Activated CD4-positive, alpha-beta T cell treated with anti-CD3 and anti-CD28 coated beads for 36 hours (primary cell): Measurements from ENCODE around the gene ARFGEF3. TPM values are rescaled to one million over a fixed set of nuclear protein-coding genes. Genes with fewer than 3 reads are reported as not detected.

Experiments used
- ATAC-seq: fragments of 200-7000 bp; cut with Tn5 transposase; one replicate; pipeline ENCODE4 v1.10.0; 2021; ENCODE audit warnings: mild to moderate bottlenecking, moderate library complexity
- CTCF ChIA-PET: fragments of 350-600 bp; sonication (Branson Sonifier 250); formaldehyde crosslinking; loops from one replicate; lab custom pipeline; 2021; ENCODE audit warnings: antibody characterized with exemption; lab: Charles Lee
- POLR2A ChIA-PET: fragments of 350-600 bp; sonication (Branson Sonifier 250); formaldehyde crosslinking; loops from one replicate; lab custom pipeline; 2021; ENCODE audit warnings: antibody characterized with exemption, inconsistent platforms; lab: Charles Lee
- DNase-seq: peaks from one replicate; pipeline ENCODE4 v3.0.0-alpha.2; 2020
- H3K27ac Mint-ChIP-seq: one replicate; pipeline ENCODE4 v1.8.0; 2021; ENCODE audit warnings: mixed read lengths
- H3K27me3 Mint-ChIP-seq: one replicate; pipeline ENCODE4 v1.8.0; 2021; ENCODE audit warnings: mixed read lengths
- H3K36me3 Mint-ChIP-seq: one replicate; pipeline ENCODE4 v1.8.0; 2021; ENCODE audit warnings: low read depth, mixed read lengths
- H3K4me1 Mint-ChIP-seq: one replicate; pipeline ENCODE4 v1.8.0; 2021; ENCODE audit warnings: mixed read lengths
- H3K4me3 Mint-ChIP-seq: one replicate; pipeline ENCODE4 v1.8.0; 2021; ENCODE audit warnings: mild to moderate bottlenecking, moderate library complexity, mixed read lengths
- H3K9me3 Mint-ChIP-seq: one replicate; pipeline ENCODE4 v1.8.0; 2021; ENCODE audit warnings: low read depth, mixed read lengths
- intact Hi-C, 2 experiments: fragments of 100-400 bp; cut with DNase I in 1 of 2; cut with micrococcal nuclease in 1 of 2; formaldehyde crosslinking; loops; one replicate each; pipeline versions ENCODE4 v1.14.2 to v1.15.1; 2022 to 2024; cut with DNase I, micrococcal nuclease
- total RNA-seq, 2 experiments: library from RNA; stranded (reverse); gene quantifications; one replicate each; pipeline ENCODE4 v1.2.3, GENCODE V29; 2021

Gene ARFGEF3
- total RNA-seq, 2 experiments from 2014 or later, result 1.6 to 1.7 TPM

DNA sequence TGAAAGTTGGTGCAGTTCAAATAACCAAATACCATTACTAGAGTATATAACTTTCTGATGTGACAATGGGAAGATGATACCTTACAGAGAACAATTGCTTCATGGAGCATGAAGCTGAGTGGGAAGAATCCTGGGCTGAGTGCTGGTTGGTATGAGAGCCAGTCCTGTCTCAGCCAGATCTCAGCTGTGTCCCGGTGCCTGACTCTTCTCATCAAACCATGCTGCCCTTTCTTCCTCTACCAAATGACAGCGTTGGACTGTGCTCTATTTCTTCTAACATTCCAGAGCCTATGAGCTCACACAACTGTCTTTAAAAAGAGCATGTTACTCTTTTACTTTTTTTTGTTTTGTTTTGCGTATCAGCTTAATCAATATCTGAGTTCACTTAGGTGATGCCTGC, 84.0 kb downstream of the ARFGEF3 start:
- ChIA-PET CTCF (no interaction called here), POLR2A (no interaction called here)
- Mint-ChIP-seq H3K4me1 (no peaks in the 10 kb centered on the region), H3K36me3 (no peaks in the 10 kb centered on the region), H3K27ac (no peak overlapping the region), H3K27me3 (peaks cover 4% of the 10 kb centered on the region), H3K4me3 (no peak overlapping the region), H3K9me3 (no peaks in the 10 kb centered on the region)
- DNase-seq (no peak), ATAC-seq (no peak)
- intact Hi-C loops, result no loop called here

DNA sequence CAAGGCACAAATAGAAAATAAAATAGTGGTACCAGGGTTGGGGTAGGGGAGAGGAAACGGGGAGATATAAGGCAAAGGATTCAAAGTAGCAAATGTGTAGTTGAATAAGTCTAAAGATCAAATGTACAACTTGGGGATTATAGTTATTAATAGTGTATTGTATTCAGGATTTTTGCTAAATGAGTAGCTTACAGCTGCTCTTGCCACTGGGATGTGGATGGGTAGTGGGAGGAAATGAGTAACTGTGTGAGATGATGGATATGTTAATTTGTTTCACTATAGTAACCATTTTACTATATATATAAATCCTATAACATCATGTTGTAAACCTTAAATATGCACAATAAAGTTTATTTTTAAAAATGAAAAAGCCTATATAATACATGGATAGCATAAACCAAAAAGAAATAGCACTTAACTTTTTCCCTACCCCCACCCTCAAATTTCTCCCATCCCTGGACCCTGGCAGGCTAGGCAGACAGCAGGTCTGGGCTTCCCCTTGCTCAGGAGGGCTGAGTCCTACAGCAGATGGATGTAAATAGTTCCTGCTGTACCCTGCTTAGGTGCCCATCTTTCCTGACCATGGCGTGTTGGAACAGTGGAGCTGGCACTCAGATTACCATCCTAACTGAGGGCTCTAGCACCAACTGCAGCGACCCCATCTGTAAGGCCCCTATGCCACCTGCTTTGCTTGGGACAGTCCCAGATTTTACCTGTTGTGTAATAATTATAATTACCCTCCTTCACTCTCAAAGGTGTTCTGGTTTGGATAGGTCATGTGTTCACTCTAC, 85.1 kb downstream of the ARFGEF3 start:
- no peak overlapping the region for H3K27ac Mint-ChIP-seq
- ChIA-PET CTCF (no interaction called here), POLR2A (interaction anchor here (0.7 kb wide), 1 partner anchor 166 kb away, joined by 3 read pairs; no protein-coding TSS in a partner anchor)
- no peaks in the 10 kb centered on the region for H3K36me3 Mint-ChIP-seq
- no peaks in the 10 kb centered on the region for H3K9me3 Mint-ChIP-seq
- H3K27me3 Mint-ChIP-seq, result peaks cover 1% of the 10 kb centered on the region
- no peaks in the 10 kb centered on the region for H3K4me1 Mint-ChIP-seq
- intact Hi-C loops, result no loop called here
- H3K4me3 Mint-ChIP-seq, result no peak overlapping the region
- ATAC-seq (no peak), DNase-seq (no peak)

DNA sequence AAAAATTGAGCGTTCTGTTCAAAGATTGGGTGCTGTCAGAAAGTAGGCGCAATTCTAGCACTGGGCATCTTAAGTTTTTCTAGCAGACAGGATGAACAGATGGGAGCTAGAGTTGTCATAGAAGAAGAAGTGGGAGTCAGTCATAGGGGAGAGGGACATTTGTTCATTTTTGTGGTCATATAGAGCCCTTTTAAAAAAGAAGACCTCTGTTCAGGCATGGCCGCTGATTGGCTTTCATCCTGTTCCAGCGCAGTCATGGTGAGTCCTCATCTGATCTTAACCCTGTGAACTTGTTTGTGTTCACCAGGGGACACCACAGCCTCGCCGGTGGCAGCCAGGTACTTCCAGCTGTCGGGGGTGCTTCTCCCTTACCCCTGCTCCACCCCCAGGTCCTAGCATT, 86.3 kb downstream of the ARFGEF3 start:
- peaks cover 1% of the 10 kb centered on the region for H3K27me3 Mint-ChIP-seq
- H3K4me3 Mint-ChIP-seq, result no peak overlapping the region
- H3K27ac Mint-ChIP-seq, result no peak overlapping the region
- DNase-seq, result no peak
- no peaks in the 10 kb centered on the region for H3K36me3 Mint-ChIP-seq
- ATAC-seq, result no peak
- no peaks in the 10 kb centered on the region for H3K4me1 Mint-ChIP-seq
- intact Hi-C loops, result no loop called here
- no peaks in the 10 kb centered on the region for H3K9me3 Mint-ChIP-seq
- POLR2A ChIA-PET, result no interaction called here
- CTCF ChIA-PET, result interaction anchor here (0.7 to 1.2 kb wide), 2 partner anchors 37 to 165 kb away, joined by 3 to 5 read pairs; no protein-coding TSS in a partner anchor

DNA sequence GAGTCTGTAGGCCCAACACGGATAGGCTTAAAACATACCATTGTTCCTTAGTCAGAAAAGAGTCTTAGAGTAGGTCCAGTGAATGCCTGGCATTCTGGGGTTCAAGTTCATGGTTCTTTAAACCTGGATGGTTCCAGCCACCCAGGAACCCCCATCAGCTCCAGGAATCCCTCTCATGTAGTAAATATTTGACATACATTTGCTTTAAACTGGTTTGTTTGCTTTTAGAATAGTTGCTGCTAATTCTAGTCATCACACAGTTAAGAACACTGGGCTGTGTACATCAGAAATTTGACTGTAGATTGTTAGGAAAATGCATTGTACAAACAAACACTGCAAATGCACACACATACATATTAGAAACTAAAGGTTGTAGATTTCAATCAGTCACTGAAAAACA, 87.1 kb downstream of the ARFGEF3 start:
- no peak overlapping the region for H3K4me3 Mint-ChIP-seq
- intact Hi-C loops, result no loop called here
- no peak for ATAC-seq
- H3K9me3 Mint-ChIP-seq, result no peaks in the 10 kb centered on the region
- peaks cover 2% of the 10 kb centered on the region for H3K27me3 Mint-ChIP-seq
- no peak overlapping the region for H3K27ac Mint-ChIP-seq
- no peak for DNase-seq
- POLR2A ChIA-PET, result no interaction called here
- H3K36me3 Mint-ChIP-seq, result no peaks in the 10 kb centered on the region
- CTCF ChIA-PET, result interaction anchor here (0.7 to 1.2 kb wide), 2 partner anchors 36 to 164 kb away, joined by 3 to 5 read pairs; no protein-coding TSS in a partner anchor
- no peaks in the 10 kb centered on the region for H3K4me1 Mint-ChIP-seq

DNA sequence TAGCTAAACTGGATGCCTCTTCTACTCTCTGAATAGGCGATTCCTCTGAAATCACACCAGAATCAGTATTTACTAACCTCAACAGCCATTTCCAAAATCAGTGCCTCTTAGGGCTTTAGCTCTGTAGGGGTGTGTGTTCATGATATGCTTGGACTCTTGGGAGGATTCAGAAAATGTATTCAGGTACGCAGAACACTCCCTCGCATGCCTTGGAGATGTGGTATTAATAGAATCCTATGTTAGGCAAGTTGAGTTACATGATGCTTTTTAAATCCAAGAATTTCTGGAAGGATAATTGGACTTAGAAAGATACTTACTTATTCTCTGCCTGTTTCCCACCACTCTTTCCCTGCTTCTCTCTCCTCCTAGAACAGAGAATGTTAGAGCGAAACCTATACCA, 88.3 kb downstream of the ARFGEF3 start:
- ChIA-PET POLR2A (no interaction called here), CTCF (no interaction called here)
- Mint-ChIP-seq H3K4me1 (no peaks in the 10 kb centered on the region), H3K27me3 (peaks cover 2% of the 10 kb centered on the region), H3K27ac (no peak overlapping the region), H3K9me3 (no peaks in the 10 kb centered on the region), H3K4me3 (no peak overlapping the region), H3K36me3 (no peaks in the 10 kb centered on the region)
- DNase-seq (no peak), ATAC-seq (no peak)
- intact Hi-C loops, result no loop called here

DNA sequence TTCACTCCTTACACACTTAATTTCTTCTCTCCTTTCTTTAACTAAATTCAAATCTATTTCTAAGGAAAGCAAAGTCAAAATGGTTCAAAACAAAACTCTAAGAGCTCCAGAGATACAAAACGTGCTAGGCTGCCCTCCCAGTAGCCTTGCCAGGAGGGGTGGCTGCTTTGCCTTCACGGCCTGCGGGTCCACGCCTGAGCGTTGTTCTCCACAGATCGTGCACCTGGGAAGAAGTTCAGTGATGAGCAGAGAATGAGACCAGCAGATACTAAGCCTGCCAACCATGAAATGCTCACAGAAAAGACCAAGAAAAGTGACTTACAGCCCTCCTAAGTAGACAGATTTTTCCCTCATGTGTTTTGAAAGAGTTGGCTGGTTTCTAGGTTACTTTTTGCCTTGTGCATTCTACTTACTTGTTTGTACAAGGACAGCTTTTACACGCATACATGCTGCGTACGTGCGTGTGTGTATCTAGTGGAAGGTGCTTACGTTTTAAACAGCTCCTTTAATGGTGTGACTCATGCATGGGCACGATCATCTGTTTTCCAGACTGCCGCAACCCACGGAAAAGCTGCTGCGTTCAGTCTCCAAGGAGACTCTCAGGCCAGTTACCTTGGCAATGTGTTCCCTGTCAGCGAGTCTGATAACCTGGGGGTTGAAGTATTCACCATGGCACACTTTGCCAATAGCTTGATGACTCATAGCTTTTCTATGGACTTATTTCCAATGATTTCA, 88.9 kb downstream of the ARFGEF3 start:
- POLR2A ChIA-PET, result no interaction called here
- intact Hi-C loops, result no loop called here
- ATAC-seq, result no peak
- H3K4me1 Mint-ChIP-seq, result no peaks in the 10 kb centered on the region
- no peak for DNase-seq
- no peak overlapping the region for H3K27ac Mint-ChIP-seq
- H3K4me3 Mint-ChIP-seq, result no peak overlapping the region
- H3K36me3 Mint-ChIP-seq, result no peaks in the 10 kb centered on the region
- CTCF ChIA-PET, result no interaction called here
- peaks cover 2% of the 10 kb centered on the region for H3K27me3 Mint-ChIP-seq
- H3K9me3 Mint-ChIP-seq, result no peaks in the 10 kb centered on the region

DNA sequence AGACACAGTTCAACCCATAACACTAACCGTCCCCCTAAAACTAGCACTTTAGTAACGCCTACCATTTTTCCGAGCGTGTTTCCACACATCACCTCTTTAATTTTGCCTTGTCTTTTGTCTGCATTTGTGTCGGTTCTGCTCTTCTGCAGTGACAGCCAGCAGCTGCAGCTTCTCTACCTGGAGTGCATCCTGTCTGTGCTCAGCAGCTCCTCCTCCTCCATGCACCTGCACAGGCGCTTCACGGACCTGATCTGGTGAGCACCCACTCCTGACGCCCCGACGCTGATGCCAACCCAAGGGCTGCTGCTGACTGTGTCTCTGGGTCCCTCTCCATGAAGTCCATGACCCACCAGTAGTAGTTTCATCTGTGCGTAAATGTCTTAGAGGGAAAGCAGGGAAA, 92.0 kb downstream of the ARFGEF3 start:
- DNase-seq (no peak), ATAC-seq (no peak)
- intact Hi-C loops, result no loop called here
- Mint-ChIP-seq H3K36me3 (no peaks in the 10 kb centered on the region), H3K27ac (no peak overlapping the region), H3K4me3 (no peak overlapping the region), H3K4me1 (no peaks in the 10 kb centered on the region), H3K9me3 (no peaks in the 10 kb centered on the region), H3K27me3 (peaks cover 5% of the 10 kb centered on the region)
- ChIA-PET POLR2A (no interaction called here), CTCF (no interaction called here)

DNA sequence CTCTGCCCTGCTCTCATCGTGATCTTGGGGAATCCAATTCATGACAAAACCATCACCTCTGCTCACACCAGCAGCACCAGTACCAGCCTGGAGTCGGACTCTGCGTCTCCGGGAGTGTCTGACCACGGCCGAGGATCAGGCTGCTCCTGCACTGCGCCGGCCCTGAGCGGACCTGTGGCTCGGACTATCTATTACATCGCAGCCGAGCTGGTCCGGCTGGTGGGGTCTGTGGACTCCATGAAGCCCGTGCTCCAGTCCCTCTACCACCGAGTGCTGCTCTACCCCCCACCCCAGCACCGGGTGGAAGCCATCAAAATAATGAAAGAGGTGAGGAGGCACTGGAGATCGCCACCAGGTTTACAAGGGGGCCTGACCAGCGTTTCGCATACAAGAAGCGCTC, 93.7 kb downstream of the ARFGEF3 start:
- ChIA-PET POLR2A (no interaction called here), CTCF (interaction anchor here (0.7 to 0.9 kb wide), 2 partner anchors 18 to 436 kb away, joined by 3 read pairs; no protein-coding TSS in a partner anchor)
- Mint-ChIP-seq H3K36me3 (no peaks in the 10 kb centered on the region), H3K4me3 (no peak overlapping the region), H3K27ac (no peak overlapping the region), H3K27me3 (peaks cover 5% of the 10 kb centered on the region), H3K4me1 (no peaks in the 10 kb centered on the region), H3K9me3 (no peaks in the 10 kb centered on the region)
- intact Hi-C loops, result no loop called here
- DNase-seq (no peak), ATAC-seq (no peak)

DNA sequence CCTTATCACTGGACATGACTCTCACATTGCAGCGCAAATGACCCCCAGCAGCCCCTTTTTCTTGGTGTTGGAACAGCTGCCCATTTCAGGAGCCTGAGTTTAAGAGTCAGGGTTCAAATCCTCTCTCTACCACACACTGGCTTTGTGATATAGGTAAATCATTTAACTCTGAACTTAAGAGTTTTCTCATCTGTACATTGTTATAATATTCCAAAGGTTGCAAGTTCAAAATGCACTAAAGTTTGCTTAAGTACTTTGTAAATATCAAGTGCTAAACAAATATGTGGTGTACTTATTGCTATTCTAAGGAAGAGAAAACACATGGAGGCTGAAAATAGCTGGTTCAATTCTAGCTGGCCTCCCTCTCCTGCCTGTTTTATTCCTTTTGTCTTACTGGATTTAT, 95.9 kb downstream of the ARFGEF3 start:
- Mint-ChIP-seq H3K27ac (no peak overlapping the region), H3K9me3 (no peaks in the 10 kb centered on the region), H3K27me3 (peaks cover 5% of the 10 kb centered on the region), H3K4me3 (no peak overlapping the region), H3K36me3 (no peaks in the 10 kb centered on the region), H3K4me1 (no peaks in the 10 kb centered on the region)
- DNase-seq, result no peak
- ChIA-PET CTCF (no interaction called here), POLR2A (no interaction called here)
- ATAC-seq, result no peak
- intact Hi-C loops, result no loop called here

DNA sequence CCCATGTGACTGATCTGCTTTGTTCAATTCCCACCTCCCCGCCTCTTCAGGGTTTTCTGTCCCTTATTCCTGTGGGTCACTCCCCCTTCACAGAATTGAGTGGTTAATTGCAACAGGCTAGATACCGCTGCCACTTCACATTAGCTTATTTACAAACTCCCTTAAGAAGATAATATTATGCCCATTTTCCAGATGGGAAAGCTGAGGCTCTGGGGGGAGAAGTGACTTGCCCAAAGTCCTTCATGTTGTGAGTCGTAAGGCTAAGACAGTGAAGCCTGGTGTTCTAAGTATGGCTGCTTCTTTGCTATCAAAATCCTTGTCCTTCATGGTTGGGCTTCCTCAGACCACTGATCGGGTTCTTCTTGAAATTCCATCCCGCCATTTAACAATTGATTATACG, 96.5 kb downstream of the ARFGEF3 start:
- no peak overlapping the region for H3K27ac Mint-ChIP-seq
- H3K27me3 Mint-ChIP-seq, result peaks cover 5% of the 10 kb centered on the region
- no peaks in the 10 kb centered on the region for H3K4me1 Mint-ChIP-seq
- H3K9me3 Mint-ChIP-seq, result no peaks in the 10 kb centered on the region
- no peak overlapping the region for H3K4me3 Mint-ChIP-seq
- no peaks in the 10 kb centered on the region for H3K36me3 Mint-ChIP-seq
- ChIA-PET CTCF (no interaction called here), POLR2A (no interaction called here)
- intact Hi-C loops, result no loop called here
- ATAC-seq (no peak), DNase-seq (no peak)

DNA sequence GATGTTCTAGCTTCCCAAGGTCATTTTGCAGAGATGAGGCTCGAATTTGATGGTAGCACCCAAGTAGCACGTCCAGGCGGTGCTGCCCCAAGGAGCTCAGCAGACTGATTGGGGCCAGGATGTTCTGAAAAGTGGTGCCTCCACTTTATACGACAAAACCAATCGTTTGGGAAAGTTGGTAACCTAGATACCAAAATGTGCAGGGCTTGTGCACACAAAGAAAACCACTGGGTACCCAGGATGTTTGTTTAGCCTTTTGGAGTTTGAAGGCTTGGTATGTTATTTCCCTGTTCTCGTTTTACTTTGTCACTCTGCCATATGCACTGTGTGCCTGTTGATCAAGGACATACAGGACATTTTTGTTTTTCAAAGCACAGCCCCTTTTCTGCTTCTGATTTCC, 97.3 kb downstream of the ARFGEF3 start:
- no peak overlapping the region for H3K4me3 Mint-ChIP-seq
- intact Hi-C loops, result no loop called here
- H3K27ac Mint-ChIP-seq, result no peak overlapping the region
- CTCF ChIA-PET, result interaction anchor here (0.8 to 1.5 kb wide), 2 partner anchors 25 to 169 kb away, joined by 3 read pairs; no protein-coding TSS in a partner anchor
- ATAC-seq, result no peak
- peaks cover 3% of the 10 kb centered on the region for H3K27me3 Mint-ChIP-seq
- POLR2A ChIA-PET, result no interaction called here
- H3K36me3 Mint-ChIP-seq, result no peaks in the 10 kb centered on the region
- no peaks in the 10 kb centered on the region for H3K9me3 Mint-ChIP-seq
- DNase-seq, result no peak
- H3K4me1 Mint-ChIP-seq, result no peaks in the 10 kb centered on the region
